Measurements from ENCODE around the gene MRE11.

GRCh38 chr11:94447149-94447548, 46.5 kb downstream of the MRE11 start:
- TF ChIP-seq REST (IDR thresholded peaks at IDR 0.05; ENCODE audit: insufficient read depth in 1 of 2, low read depth in 2 of 2, low read length in 2 of 2) (no peak), TAF1 (IDR thresholded peaks at IDR 0.05; ENCODE audit: borderline replicate concordance, insufficient read depth, low read length) (no peak), POLR2AphosphoS5 (IDR thresholded peaks at IDR 0.05; ENCODE audit: low read depth, low read length) (no peak), SIN3A (IDR thresholded peaks at IDR 0.05; ENCODE audit: borderline replicate concordance, insufficient read depth, low read length) (no peak)

Measured in PFSK-1 (cell line).